CD4-positive, CD25-positive, alpha-beta regulatory T cell (primary cell): ENCODE data around the gene PARD3. TPM values are rescaled to one million over a fixed set of nuclear protein-coding genes. Genes with fewer than 3 reads are reported as not detected.
"Not testable (repeated sequence)": the region's sequence is repeated elsewhere in the genome, so short reads cannot be mapped to it uniquely, and the experiment has no call there.

Experiments used
- ATAC-seq, 2 donors: fragments of 150-1000 bp; cut with Tn5 transposase; one replicate each; pipeline ENCODE4 v1.10.0; 2021; ENCODE audit warnings: low read depth in 2 of 2, moderate number of reproducible peaks in 2 of 2, moderate library complexity in 1 of 2
- DNase-seq, 3 donors: peaks; one replicate each; pipeline versions ENCODE4 v3.0.0 to v3.0.0-alpha.2; 2012 to 2022; ENCODE audit warnings: mixed read lengths in 1 of 3
- H3K27ac ChIP-seq: one replicate; pipeline ENCODE4 v1.7.0; 2013; ENCODE audit warnings: mild to moderate bottlenecking, low read length; ENCODE audit not compliant: insufficient read depth, poor library complexity, severe bottlenecking
- H3K27me3 ChIP-seq: one replicate; pipeline ENCODE4 v1.7.0; 2013; ENCODE audit warnings: low read length; ENCODE audit not compliant: control insufficient read depth, insufficient read depth
- H3K36me3 ChIP-seq: one replicate; pipeline ENCODE4 v1.7.0; 2013; ENCODE audit warnings: mild to moderate bottlenecking, low read length, moderate library complexity; ENCODE audit not compliant: control insufficient read depth, insufficient read depth
- H3K4me1 ChIP-seq: 2 replicates; pipeline ENCODE4 v1.7.0; 2013; ENCODE audit warnings: mild to moderate bottlenecking, low read length; ENCODE audit not compliant: insufficient read depth, control insufficient read depth, poor library complexity, severe bottlenecking
- H3K4me3 ChIP-seq: one replicate; pipeline ENCODE4 v1.7.0; 2013; ENCODE audit warnings: low read depth, mild to moderate bottlenecking, low read length, moderate library complexity
- H3K9me3 ChIP-seq, 2 experiments: 1 replicate in 1 of 2; 2 replicates in 1 of 2; pipeline ENCODE4 v1.7.0; 2013; ENCODE audit warnings: low read length in 2 of 2, mild to moderate bottlenecking in 1 of 2, moderate library complexity in 1 of 2; ENCODE audit not compliant: control insufficient read depth in 2 of 2
- H3K27ac Mint-ChIP-seq, 3 donors: one replicate each; pipeline ENCODE4 v1.8.0; 2020 to 2022; ENCODE audit warnings: mild to moderate bottlenecking in 3 of 3, mixed read lengths in 3 of 3, moderate library complexity in 2 of 3
- H3K27me3 Mint-ChIP-seq: one replicate; pipeline ENCODE4 v1.8.0; 2022; ENCODE audit warnings: mild to moderate bottlenecking, mixed read lengths
- H3K36me3 Mint-ChIP-seq: one replicate; pipeline ENCODE4 v1.8.0; 2020; ENCODE audit warnings: mixed read lengths
- H3K4me1 Mint-ChIP-seq, 4 donors: one replicate each; pipeline ENCODE4 v1.8.0; 2020 to 2022; ENCODE audit warnings: mixed read lengths in 4 of 4, mild to moderate bottlenecking in 1 of 4
- H3K4me3 Mint-ChIP-seq, 4 donors: one replicate each; pipeline ENCODE4 v1.8.0; 2020 to 2022; ENCODE audit warnings: mild to moderate bottlenecking in 4 of 4, mixed read lengths in 4 of 4, moderate library complexity in 3 of 4
- H3K9me3 Mint-ChIP-seq, 7 donors: one replicate each; pipeline ENCODE4 v1.8.0; 2020 to 2022; ENCODE audit warnings: mixed read lengths in 7 of 7, mild to moderate bottlenecking in 3 of 7, moderate library complexity in 2 of 7
- polyA plus RNA-seq, 4 donors: library from polyadenylated mRNA; unstranded; fragments of 300-500 nt; fragmentation: Illumina TruSeq; gene quantifications; one replicate each; pipeline ENCODE4 v1.2.3, GENCODE V29; 2021
- total RNA-seq: library from RNA; stranded (reverse); gene quantifications from one replicate; pipeline ENCODE4 v1.2.3, GENCODE V29; 2022

Gene PARD3
- total and polyA plus RNA-seq, 5 donors from 2014 or later: 0.08 to 0.79 TPM; not detected in 3

- DNase-seq: no peak
- H3K36me3 ChIP-seq: no peaks in the 10 kb centered on the region
- Mint-ChIP-seq H3K9me3 (no peaks in the 10 kb centered on the region), H3K4me3 (no peak overlapping the region), H3K36me3 (no peaks in the 10 kb centered on the region), H3K27ac (no peak overlapping the region), H3K4me1 (no peaks in the 10 kb centered on the region), H3K27me3 (no peaks in the 10 kb centered on the region)
- no peaks in the 10 kb centered on the region for H3K27me3 ChIP-seq
- H3K27ac ChIP-seq: no peak overlapping the region
- H3K4me1 ChIP-seq: no peaks in the 10 kb centered on the region
- no peak overlapping the region for H3K4me3 ChIP-seq
- ATAC-seq: no peak
- H3K9me3 ChIP-seq: no peaks in the 10 kb centered on the region
Observed at GRCh38 chr10:34647875-34648865, 166.9 kb downstream of the PARD3 start.

- DNase-seq: no peak
- Mint-ChIP-seq H3K36me3 (no peaks in the 10 kb centered on the region), H3K4me1 (no peaks in the 10 kb centered on the region), H3K27ac (no peak overlapping the region), H3K9me3 (no peaks in the 10 kb centered on the region), H3K27me3 (no peaks in the 10 kb centered on the region), H3K4me3 (no peak overlapping the region)
- H3K36me3 ChIP-seq: no peaks in the 10 kb centered on the region
- ATAC-seq: no peak
- no peaks in the 10 kb centered on the region for H3K27me3 ChIP-seq
- H3K4me1 ChIP-seq: no peaks in the 10 kb centered on the region
- no peaks in the 10 kb centered on the region for H3K9me3 ChIP-seq
- H3K27ac ChIP-seq: no peak overlapping the region
- H3K4me3 ChIP-seq: no peak overlapping the region
Observed at GRCh38 chr10:34647160-34647559, 167.9 kb downstream of the PARD3 start.

GRCh38 chr10:34646331-34646730 lies 168.8 kb downstream of the PARD3 start:
- DNase-seq (no peak), ATAC-seq (no peak)
- Mint-ChIP-seq H3K4me1 (no peaks in the 10 kb centered on the region), H3K9me3 (no peaks in the 10 kb centered on the region), H3K27ac (no peak overlapping the region), H3K36me3 (no peaks in the 10 kb centered on the region), H3K4me3 (no peak overlapping the region), H3K27me3 (no peaks in the 10 kb centered on the region)
- Histone ChIP-seq H3K9me3 (no peaks in the 10 kb centered on the region), H3K4me1 (no peaks in the 10 kb centered on the region), H3K36me3 (no peaks in the 10 kb centered on the region), H3K27me3 (no peaks in the 10 kb centered on the region), H3K27ac (no peak overlapping the region), H3K4me3 (no peak overlapping the region)

GRCh38 chr10:34644815-34645214 lies 170.3 kb downstream of the PARD3 start:
- not testable (repeated sequence) for H3K4me1 Mint-ChIP-seq, H3K27ac Mint-ChIP-seq, H3K27me3 Mint-ChIP-seq, H3K27me3 ChIP-seq, H3K4me1 ChIP-seq, H3K4me3 Mint-ChIP-seq, H3K4me3 ChIP-seq, H3K27ac ChIP-seq, H3K36me3 ChIP-seq, H3K9me3 ChIP-seq, H3K36me3 Mint-ChIP-seq, H3K9me3 Mint-ChIP-seq, ATAC-seq, DNase-seq

GRCh38 chr10:34644224-34644623 lies 170.9 kb downstream of the PARD3 start:
- Mint-ChIP-seq H3K36me3 (no peaks in the 10 kb centered on the region), H3K9me3 (no peaks in the 10 kb centered on the region), H3K4me1 (no peaks in the 10 kb centered on the region), H3K27ac (no peak overlapping the region), H3K4me3 (no peak overlapping the region), H3K27me3 (no peaks in the 10 kb centered on the region)
- ATAC-seq (no peak), DNase-seq (no peak)
- Histone ChIP-seq H3K4me3 (no peak overlapping the region), H3K9me3 (no peaks in the 10 kb centered on the region), H3K27me3 (no peaks in the 10 kb centered on the region), H3K36me3 (no peaks in the 10 kb centered on the region), H3K27ac (no peak overlapping the region), H3K4me1 (no peaks in the 10 kb centered on the region)

- no peaks in the 10 kb centered on the region for H3K9me3 Mint-ChIP-seq
- no peak overlapping the region for H3K4me3 ChIP-seq
- H3K4me3 Mint-ChIP-seq: no peak overlapping the region
- DNase-seq (no peak), ATAC-seq (no peak)
- H3K4me1 Mint-ChIP-seq: peaks cover 0 to 2% (median 0%) of the 10 kb centered on the region in 4 donors
- no peaks in the 10 kb centered on the region for H3K9me3 ChIP-seq
- H3K4me1 ChIP-seq: no peaks in the 10 kb centered on the region
- peaks cover under 1% of the 10 kb centered on the region for H3K27me3 Mint-ChIP-seq
- H3K36me3 ChIP-seq: no peaks in the 10 kb centered on the region
- H3K27ac ChIP-seq: no peak overlapping the region
- H3K27ac Mint-ChIP-seq: no peak overlapping the region
- H3K36me3 Mint-ChIP-seq: no peaks in the 10 kb centered on the region
- H3K27me3 ChIP-seq: no peaks in the 10 kb centered on the region
Observed at GRCh38 chr10:34643620-34644019, 171.5 kb downstream of the PARD3 start.

- Mint-ChIP-seq H3K36me3 (no peaks in the 10 kb centered on the region), H3K4me1 (peaks cover 0 to 15% (median 6%) of the 10 kb centered on the region in 4 donors), H3K27ac (no peak overlapping the region), H3K4me3 (no peak overlapping the region), H3K9me3 (no peaks in the 10 kb centered on the region), H3K27me3 (peaks cover 5% of the 10 kb centered on the region)
- Histone ChIP-seq H3K4me1 (no peaks in the 10 kb centered on the region), H3K27ac (no peak overlapping the region), H3K27me3 (no peaks in the 10 kb centered on the region), H3K4me3 (no peak overlapping the region), H3K36me3 (no peaks in the 10 kb centered on the region), H3K9me3 (no peaks in the 10 kb centered on the region)
- ATAC-seq (no peak), DNase-seq (no peak)
Observed at GRCh38 chr10:34641913-34642558, 173.1 kb downstream of the PARD3 start.
